HTERT RPE-1 (cell line): ENCODE results near the gene TMEM191B.
"Not testable (repeated sequence)": the region's sequence is repeated elsewhere in the genome, so short reads cannot be mapped to it uniquely, and the experiment has no call there.

Source experiments
- in situ Hi-C: fragments of 300-500 bp; cut with MboI; formaldehyde crosslinking; loops from 4 replicates; pipeline ENCODE4 v1.14.3; 2020; ENCODE audit warnings: low sequenced_read_pairs

TMEM191B gene

DNA sequence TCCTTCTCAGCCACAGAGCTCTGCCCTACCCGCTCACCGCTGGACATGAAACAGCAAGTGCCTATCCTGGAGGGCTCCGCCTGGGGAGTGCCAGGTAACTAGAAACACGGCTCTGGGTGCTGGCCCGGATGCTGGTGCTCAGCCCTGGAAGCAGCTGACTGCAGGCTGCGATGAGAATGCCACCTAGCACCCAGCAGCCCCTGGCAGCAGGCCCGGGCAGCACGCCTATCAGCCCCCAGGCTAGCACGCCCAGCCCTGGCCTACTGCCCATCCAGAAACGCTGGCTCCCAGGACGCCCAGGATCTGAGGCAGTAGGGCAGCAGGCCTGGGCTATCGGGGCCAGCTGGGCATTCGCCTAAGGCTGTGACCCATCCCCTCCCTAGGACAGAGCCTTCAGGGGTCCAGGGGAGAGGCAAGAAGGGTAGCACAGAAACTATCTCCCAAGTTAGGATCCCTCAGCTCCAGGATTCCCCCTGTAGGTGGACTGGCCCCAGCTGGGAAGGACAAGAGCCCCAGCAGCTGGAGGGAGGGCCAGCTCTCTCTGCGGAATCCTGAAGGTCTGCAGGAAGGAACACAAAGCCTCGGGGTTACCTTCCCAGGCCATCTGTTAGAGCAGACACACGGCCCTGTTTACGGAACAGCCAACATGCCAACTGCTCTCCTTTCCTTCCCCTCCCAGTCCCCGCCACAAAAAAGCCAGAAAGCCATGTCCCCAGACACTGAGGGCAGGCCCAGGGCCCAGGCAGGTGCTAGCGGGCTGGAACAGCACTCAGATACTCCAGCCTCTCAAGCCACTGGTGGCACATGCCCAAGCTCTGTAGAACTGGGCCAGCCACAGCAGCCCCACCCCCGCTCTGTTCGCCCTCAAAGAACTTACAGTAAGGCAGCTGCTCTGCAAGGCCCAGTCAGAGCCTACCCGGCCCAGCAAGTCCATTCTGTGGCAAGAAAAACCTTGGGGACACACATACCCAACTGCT, 27.0 kb downstream of the TMEM191B start:
- in situ Hi-C loops = not testable (repeated sequence)

DNA sequence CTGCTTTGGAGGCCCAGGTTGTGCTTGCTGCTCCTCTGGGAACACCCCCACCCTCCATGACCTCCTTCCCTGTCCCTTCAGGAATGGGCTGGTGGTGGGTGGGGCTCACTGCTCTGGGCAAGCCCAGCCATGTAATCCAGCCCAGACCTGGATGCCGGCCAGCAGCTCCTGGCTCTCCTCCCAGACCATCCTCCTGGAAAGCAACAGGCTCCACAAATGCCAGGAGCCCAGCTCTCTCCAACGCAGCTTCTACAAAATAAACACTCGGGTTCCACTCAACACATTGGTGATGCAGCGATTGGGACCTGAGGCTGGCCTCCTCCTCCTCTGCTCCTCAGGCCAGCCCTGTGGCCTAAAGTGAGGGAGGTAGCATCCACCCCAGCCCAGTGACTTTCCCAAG, 30.9 kb downstream of the TMEM191B start:
- in situ Hi-C loops = not testable (repeated sequence)

GRCh38 chr22:18558939-18559338, 31.3 kb downstream of the TMEM191B start:
- in situ Hi-C loops = not testable (repeated sequence)

- in situ Hi-C loops = not testable (repeated sequence)
Observed at GRCh38 chr22:18560099-18560974, 32.7 kb downstream of the TMEM191B start.

DNA sequence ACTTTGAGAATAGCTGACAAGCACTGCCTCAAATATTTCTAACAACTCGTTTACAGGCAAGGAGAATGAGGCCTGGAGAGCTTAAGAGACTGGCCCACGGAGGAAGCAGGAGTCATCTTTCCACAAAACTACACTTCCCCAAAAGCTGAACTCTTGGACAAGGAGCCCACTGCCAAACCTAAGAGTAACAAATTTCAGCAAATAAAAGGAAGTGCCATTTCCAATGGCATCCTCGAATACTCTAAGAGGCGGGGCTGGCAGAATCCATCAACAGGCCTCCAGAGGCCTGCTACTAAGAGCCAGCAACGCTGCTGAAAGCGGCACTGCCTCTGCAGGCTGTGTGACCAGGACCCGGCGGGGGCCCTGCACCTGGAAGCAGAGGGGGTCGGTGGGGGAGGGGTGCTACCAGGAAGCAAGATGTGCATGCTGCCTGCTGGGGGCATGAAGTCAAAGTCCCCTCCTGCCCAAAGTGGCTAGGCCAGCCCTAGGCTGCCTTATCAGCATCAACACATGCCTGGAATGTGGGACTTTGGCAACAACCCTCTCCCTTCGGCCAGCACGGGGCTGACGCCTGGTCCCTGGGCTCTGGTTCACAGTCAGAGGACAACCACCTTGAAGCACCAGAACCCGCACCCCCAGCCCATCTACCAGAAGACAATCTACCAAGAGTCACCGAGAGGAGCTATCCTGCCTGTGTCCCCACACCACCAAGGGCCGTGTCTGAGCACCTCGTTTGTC, 43.1 kb downstream of the TMEM191B start:
- in situ Hi-C loops = not testable (repeated sequence)

GRCh38 chr22:18573483-18574164, 46.0 kb downstream of the TMEM191B start:
- in situ Hi-C loops = not testable (repeated sequence)

DNA sequence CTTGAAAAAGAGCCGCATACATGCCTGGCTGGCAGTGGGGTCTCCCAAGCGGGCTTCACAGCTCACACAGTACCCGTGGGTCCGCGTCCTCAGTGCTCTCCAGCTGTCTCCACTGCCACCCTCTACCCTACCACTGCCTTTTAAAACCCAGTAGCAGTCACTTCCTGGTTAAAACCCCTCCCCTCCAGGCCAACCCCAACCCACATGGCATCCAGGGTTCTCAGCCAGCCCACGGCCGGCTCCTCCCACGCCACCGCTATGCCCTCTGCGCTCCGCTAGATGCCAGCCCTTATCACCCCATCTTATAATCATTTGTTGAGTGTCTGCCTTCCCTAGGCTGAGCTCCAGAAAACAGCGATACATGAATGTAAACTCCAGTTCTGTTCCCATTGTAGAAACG, 47.0 kb downstream of the TMEM191B start:
- in situ Hi-C loops = not testable (repeated sequence)

DNA sequence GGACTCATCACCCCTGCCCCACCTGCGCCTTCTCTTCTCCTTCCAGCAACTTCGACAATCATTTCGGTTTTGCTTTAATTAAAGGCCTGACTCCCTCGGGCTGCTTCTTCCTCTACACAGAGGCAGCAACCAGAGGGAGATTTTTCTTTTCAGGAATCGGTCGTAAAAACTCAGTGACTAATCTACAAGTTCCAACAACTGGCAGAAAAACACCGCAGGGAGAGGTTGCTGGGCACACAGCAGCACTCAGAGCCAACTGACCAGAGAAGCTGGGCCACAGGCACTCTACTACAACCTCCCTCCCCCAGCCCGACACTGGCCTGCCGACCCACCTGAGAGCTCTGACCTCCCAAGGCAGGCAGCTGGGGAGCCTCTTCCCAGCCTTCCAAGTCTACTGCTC, 48.1 kb downstream of the TMEM191B start:
- in situ Hi-C loops = not testable (repeated sequence)

DNA sequence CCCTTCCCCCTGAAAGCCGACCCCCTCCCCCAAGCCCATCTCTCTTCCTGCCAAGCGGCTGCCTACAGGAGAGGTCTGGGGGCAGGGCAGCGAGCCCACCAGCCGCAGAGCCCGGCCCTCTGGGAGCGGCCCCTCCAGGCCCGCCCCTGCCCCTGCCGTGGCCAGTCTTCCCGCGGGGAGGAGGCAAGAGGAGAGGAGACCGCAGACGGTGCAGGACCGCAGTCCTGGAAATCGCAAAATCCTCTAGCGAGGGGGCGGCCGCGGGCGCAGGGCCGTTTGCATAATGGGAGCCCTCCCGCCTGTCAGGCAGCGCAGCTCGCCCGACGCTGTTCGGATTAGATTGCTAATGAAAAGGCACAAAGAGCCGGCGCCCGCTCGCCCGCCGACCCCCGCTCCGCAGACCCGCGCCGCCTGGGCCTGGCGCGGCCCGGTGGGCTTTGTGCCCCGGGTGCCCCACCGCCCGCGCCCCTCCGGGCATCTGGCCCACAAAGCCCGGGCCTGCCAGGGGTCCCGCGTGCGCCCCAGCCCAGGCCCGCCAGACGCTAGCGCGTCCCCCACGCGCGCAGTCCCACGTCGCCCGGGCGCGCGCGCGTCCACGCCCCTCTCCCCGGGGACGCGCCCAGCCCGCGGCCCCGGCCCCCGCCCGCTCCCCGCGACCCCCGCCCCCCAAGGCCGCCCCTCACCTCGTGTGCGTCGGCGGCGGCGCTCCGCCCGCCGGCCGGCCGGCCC, 49.7 kb downstream of the TMEM191B start:
- in situ Hi-C loops = not testable (repeated sequence)

GRCh38 chr22:18577847-18578246, 50.2 kb downstream of the TMEM191B start:
- in situ Hi-C loops = not testable (repeated sequence)
